GM12801 (cell line): Measurements from ENCODE around the gene CEP19.

Source experiments
- TF ChIP-seq, protein P1 (sequence below): IDR thresholded peaks from one replicate; pipeline ENCODE4 v1.5.1; 2011; ENCODE audit warnings: control low read depth; ENCODE audit not compliant: insufficient read length; ENCODE audit errors: extremely low read depth

Gene CEP19

DNA sequence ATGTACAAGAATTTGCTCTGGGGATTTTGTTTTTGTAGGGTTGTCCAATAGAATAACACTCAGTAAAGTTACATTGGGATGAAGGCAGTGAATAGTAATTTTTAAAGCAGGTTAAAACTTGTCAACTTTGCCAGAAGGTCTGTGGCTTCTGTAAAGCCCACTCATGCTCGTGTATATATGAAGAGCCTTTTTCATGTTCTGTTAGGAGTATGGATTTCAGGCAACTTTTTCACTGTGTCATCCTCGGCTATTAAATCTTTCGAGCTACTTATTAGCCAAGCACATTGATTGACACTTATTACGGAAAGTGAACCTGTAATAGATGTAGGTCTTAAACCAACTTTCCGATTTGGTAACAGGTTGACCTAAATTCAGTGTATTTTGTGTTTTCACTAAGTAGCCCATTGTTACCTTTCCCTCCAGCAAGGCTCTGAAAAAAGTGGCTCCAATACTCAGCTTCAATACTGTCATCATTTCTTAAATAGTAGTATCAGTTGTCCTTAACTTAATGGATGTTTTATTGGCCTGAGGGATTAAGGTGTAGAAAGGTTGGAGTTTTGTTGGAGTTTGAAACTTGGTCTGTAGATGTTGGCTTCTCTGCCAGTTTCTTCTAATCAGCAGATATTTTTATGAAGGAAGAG is 29.3 kb upstream of the CEP19 start:
- TF ChIP-seq, protein P1, sequence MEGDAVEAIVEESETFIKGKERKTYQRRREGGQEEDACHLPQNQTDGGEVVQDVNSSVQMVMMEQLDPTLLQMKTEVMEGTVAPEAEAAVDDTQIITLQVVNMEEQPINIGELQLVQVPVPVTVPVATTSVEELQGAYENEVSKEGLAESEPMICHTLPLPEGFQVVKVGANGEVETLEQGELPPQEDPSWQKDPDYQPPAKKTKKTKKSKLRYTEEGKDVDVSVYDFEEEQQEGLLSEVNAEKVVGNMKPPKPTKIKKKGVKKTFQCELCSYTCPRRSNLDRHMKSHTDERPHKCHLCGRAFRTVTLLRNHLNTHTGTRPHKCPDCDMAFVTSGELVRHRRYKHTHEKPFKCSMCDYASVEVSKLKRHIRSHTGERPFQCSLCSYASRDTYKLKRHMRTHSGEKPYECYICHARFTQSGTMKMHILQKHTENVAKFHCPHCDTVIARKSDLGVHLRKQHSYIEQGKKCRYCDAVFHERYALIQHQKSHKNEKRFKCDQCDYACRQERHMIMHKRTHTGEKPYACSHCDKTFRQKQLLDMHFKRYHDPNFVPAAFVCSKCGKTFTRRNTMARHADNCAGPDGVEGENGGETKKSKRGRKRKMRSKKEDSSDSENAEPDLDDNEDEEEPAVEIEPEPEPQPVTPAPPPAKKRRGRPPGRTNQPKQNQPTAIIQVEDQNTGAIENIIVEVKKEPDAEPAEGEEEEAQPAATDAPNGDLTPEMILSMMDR = no peak

DNA sequence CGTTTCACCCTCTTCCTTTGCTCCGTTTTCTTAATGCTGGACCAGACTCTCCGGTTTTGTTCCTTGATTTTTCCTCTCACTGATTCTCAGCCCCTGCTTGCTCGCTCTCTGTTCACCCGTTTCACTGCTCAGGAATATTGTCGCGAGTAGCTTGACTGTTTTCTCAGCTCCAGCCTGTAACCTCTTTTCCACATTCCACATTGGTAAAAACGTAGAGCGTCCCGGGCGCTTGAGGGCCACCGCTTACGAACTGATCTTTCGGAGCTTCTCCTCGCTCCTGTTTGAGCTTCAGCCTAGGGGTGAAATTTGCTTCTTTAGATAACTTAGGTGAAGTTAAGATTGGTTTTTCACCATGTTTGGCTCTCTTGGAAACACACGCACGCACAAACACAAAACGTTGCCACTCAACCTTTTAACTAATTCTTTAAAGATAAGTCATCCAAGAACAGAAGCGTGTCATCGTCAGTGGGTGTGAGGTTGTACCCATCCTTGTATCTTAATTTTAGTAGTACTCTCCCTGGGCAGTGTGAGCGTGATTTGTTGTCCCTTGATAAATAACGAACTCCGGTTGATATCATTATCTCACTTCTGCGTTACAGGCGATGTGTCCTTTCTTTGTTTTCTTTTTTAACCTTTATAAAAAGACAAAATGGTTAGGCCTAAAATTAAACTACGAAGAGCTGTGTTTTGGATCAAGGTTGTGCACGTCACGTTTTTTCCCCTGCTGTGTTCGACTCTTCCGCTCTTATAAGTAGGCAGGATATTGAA is 28.6 kb upstream of the CEP19 start:
- TF ChIP-seq, protein P1 = no peak

DNA sequence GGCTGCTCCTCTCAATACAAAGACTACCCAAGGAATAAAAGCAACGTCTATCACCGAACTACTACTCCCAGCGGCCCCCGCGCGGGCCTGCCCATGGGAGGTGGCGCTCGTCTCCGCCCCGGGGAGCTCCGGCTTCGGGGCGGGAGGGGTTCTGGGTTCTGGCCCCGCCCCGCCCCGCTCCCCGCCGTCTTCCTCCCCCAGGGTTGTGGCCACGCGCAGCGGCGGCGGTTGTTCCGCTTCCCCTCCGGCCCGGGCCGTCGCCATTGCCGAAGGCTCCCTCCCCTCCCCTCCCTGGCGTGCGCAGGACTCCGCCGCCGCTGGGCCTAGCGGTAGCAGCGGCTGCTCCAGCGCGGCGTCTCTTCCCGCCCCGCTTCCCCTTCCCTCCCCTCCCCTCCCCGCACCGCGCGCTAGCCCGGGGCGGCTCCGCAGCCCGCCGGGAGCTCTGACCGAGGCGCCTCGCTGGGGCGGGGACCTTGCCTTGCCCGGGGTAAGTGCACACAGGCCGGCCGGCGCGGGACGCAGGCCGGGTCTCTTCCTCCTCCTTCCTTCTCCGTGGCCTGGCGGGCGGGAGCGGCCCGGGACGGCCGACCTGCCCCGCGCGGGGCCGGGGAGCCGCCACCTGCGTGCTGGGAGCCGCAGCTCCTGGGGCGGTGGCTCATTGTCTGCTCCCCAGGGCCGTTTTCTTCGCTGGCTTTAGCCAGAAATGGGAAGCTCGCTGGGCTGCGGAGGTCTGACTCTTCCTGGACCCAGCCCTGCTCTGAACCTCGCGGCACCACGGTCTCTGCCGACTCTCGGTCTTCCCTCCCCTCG is 27.8 kb upstream of the CEP19 start, which contains the start of gene PAK2:
PAK2 (plus strand) TSS at position 187 of the 810 bp plus-strand sequence. CDS start 42,790 bp downstream, outside the sequence.
- TF ChIP-seq, protein P1 = no peak

DNA sequence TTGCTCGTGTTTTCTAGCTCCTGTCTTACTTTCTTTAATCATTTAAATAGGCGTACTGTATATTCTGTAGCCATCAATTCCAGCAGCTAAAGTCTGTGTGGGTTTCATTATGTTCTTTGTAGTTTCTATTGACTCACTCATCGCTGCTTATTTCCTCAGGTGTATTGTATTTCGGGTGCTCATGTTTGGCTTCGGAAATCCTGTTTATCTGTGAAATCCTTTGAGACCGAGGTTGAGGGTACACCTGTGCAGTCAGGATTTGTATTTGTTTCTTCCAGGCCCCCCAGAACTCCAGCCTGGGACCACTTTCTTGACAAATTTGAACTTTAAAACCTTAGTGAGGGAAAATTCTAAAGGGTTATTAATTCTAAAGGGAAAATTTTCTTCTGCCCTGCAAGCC is 25.6 kb upstream of the CEP19 start:
- TF ChIP-seq, protein P1 = no peak

DNA sequence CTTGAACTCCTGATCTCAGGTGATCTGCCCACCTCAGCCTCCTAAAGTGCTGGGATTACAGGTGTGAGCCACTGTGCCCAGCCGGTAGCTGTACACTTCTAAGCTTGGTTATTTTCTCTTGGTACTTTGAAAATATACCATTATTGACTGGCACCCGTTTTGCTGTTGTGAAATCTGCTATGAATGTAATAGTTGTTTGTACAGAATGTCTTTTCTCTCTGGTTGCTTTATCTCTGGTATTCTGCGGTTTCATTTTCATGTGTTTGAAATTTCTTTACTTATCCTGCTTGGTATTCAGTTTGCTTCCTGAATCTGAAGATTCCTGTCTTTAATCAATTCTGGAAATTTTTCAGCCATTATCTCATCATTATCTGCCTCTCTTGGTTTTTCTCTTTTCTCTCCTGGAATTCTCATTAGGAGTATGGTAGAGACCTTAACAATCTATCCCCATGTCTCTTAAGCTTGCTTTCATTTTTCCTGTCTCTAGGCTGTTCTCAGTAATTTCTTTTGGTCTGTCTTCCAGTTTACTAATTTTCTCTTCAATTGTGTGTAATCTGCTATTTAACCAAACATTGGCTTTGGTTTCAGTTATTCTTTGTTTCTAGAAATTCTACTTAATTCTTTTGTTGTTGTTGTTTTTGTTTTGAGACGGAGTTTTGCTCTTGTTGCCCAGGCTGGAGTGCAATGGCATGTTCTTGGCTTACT is 24.8 kb upstream of the CEP19 start:
- TF ChIP-seq, protein P1 = no peak

DNA sequence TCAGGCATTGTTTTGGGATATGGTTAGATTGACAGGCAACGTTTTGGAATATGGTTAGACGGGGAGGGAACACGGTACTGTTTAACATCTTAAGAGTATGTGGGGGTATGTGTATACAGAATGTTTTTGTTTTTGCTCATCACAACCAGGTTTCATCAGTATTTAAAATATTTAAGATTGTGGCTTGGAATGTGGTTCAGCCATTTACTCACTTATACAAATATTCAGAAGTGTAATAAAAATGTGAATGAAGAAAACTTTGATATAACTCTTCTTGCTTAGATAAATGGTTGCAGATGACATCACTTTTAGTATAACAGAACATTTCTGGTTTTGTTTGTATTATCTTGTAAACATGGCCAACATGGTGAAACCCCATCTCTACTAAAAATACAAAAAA is 23.7 kb upstream of the CEP19 start:
- TF ChIP-seq, protein P1 = no peak
